Measurements from ENCODE around the gene GRM4. TPM values are rescaled to one million over a fixed set of nuclear protein-coding genes. Genes with fewer than 3 reads are reported as not detected.

GRM4 gene
- total RNA-seq, 1 experiment from 2014 or later, result not detected

- H3K27me3 Mint-ChIP-seq (ENCODE audit: unreplicated experiment), result no peaks in the 10 kb centered on the region
- peaks cover 9% of the 10 kb centered on the region for H3K4me1 Mint-ChIP-seq (ENCODE audit: low read depth, unreplicated experiment)
- CTCF ChIA-PET, result interaction anchor here (0.6 kb wide), 4 partner anchors 13 to 228 kb away, joined by 3 to 5 read pairs (median 4); no protein-coding TSS in a partner anchor
- no peaks in the 10 kb centered on the region for H3K36me3 Mint-ChIP-seq (ENCODE audit: insufficient read depth, unreplicated experiment)
- DNase-seq, result no peak
- no peak overlapping the region for H3K27ac Mint-ChIP-seq (ENCODE audit: unreplicated experiment)
- no peak overlapping the region for H3K4me3 Mint-ChIP-seq (ENCODE audit: low read depth, unreplicated experiment)
- BruUV-seq (replicated peaks), result no TSS peak
- no peak for TF ChIP-seq CTCF (IDR thresholded peaks at IDR 0.05; ENCODE audit: unreplicated experiment)
- intact Hi-C loops (cut with micrococcal nuclease; ENCODE audit: unreplicated experiment), result no loop called here
- peaks cover 2% of the 10 kb centered on the region for H3K9me3 Mint-ChIP-seq (ENCODE audit: low read depth, unreplicated experiment)
These were observed 37.1 kb upstream of the GRM4 start for GRCh38 chr6:34182751-34183531.

DNA sequence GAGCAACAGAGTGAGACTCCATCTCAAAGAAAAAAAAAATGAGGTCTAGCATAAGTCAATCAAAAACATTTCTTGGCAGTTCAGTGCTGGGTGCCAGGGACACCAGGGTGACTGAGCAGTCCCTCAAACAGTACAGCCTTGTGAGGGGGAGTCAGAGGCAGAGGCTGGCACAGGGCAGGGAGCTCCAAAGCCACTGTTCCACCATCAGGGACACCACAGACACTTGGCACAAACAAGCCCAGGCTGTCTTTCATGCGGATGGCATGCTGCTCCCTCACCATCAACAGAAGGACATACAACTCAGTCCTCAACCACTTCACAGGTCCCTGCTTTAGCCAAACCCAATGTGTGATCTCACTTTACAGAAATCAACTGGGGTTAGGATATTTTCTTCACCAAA is 36.0 kb upstream of the GRM4 start:
- H3K4me1 Mint-ChIP-seq (ENCODE audit: low read depth, unreplicated experiment), result peaks cover 9% of the 10 kb centered on the region
- TF ChIP-seq CTCF (IDR thresholded peaks at IDR 0.05; ENCODE audit: unreplicated experiment), result no peak
- no peak overlapping the region for H3K27ac Mint-ChIP-seq (ENCODE audit: unreplicated experiment)
- no peak for DNase-seq
- H3K9me3 Mint-ChIP-seq (ENCODE audit: low read depth, unreplicated experiment), result peaks cover 2% of the 10 kb centered on the region
- H3K27me3 Mint-ChIP-seq (ENCODE audit: unreplicated experiment), result no peaks in the 10 kb centered on the region
- CTCF ChIA-PET, result no interaction called here
- BruUV-seq (replicated peaks), result no TSS peak
- H3K36me3 Mint-ChIP-seq (ENCODE audit: insufficient read depth, unreplicated experiment), result no peaks in the 10 kb centered on the region
- H3K4me3 Mint-ChIP-seq (ENCODE audit: low read depth, unreplicated experiment), result no peak overlapping the region
- intact Hi-C loops (cut with micrococcal nuclease; ENCODE audit: unreplicated experiment), result no loop called here

GRCh38 chr6:34179106-34179720 is 33.3 kb upstream of the GRM4 start:
- Mint-ChIP-seq H3K4me1 (ENCODE audit: low read depth, unreplicated experiment) (peaks cover 9% of the 10 kb centered on the region), H3K36me3 (ENCODE audit: insufficient read depth, unreplicated experiment) (no peaks in the 10 kb centered on the region), H3K9me3 (ENCODE audit: low read depth, unreplicated experiment) (peaks cover 2% of the 10 kb centered on the region), H3K27me3 (ENCODE audit: unreplicated experiment) (no peaks in the 10 kb centered on the region), H3K27ac (ENCODE audit: unreplicated experiment) (no peak overlapping the region), H3K4me3 (ENCODE audit: low read depth, unreplicated experiment) (no peak overlapping the region)
- TF ChIP-seq CTCF (IDR thresholded peaks at IDR 0.05; ENCODE audit: unreplicated experiment), result no peak
- DNase-seq, result no peak
- intact Hi-C loops (cut with micrococcal nuclease; ENCODE audit: unreplicated experiment), result no loop called here
- BruUV-seq (replicated peaks), result no TSS peak
- CTCF ChIA-PET, result interaction anchor here (1.0 kb wide), 1 partner anchor 236 kb away, joined by 3 read pairs; no protein-coding TSS in a partner anchor

- CTCF ChIA-PET, result interaction anchor here (0.6 to 0.8 kb wide), 2 partner anchors 236 to 462 kb away, joined by 3 to 8 read pairs; no protein-coding TSS in a partner anchor
These were observed 32.6 kb upstream of the GRM4 start for GRCh38 chr6:34178357-34179105.

More at GRCh38 chr6:34178357-34179105, 32.6 kb upstream of the GRM4 start:
- no peak for TF ChIP-seq CTCF (IDR thresholded peaks at IDR 0.05; ENCODE audit: unreplicated experiment)
- no peaks in the 10 kb centered on the region for H3K36me3 Mint-ChIP-seq (ENCODE audit: insufficient read depth, unreplicated experiment)
- peaks cover 2% of the 10 kb centered on the region for H3K9me3 Mint-ChIP-seq (ENCODE audit: low read depth, unreplicated experiment)
- BruUV-seq (replicated peaks), result no TSS peak
- H3K27ac Mint-ChIP-seq (ENCODE audit: unreplicated experiment), result no peak overlapping the region
- no peaks in the 10 kb centered on the region for H3K27me3 Mint-ChIP-seq (ENCODE audit: unreplicated experiment)
- intact Hi-C loops (cut with micrococcal nuclease; ENCODE audit: unreplicated experiment), result no loop called here
- DNase-seq, result no peak
- no peak overlapping the region for H3K4me3 Mint-ChIP-seq (ENCODE audit: low read depth, unreplicated experiment)
- peaks cover 9% of the 10 kb centered on the region for H3K4me1 Mint-ChIP-seq (ENCODE audit: low read depth, unreplicated experiment)
